GM21786 (cell line): ENCODE data around the gene SSH2.
"Not testable (repeated sequence)": the region's sequence is repeated elsewhere in the genome, so short reads cannot be mapped to it uniquely, and the experiment has no call there.

Experiments
- ATAC-seq: cut with Tn5 transposase; IDR thresholded peaks from one replicate; pipeline ENCODE4 v1.9.1; 2021; ENCODE audit not compliant: unreplicated experiment

Gene SSH2

DNA sequence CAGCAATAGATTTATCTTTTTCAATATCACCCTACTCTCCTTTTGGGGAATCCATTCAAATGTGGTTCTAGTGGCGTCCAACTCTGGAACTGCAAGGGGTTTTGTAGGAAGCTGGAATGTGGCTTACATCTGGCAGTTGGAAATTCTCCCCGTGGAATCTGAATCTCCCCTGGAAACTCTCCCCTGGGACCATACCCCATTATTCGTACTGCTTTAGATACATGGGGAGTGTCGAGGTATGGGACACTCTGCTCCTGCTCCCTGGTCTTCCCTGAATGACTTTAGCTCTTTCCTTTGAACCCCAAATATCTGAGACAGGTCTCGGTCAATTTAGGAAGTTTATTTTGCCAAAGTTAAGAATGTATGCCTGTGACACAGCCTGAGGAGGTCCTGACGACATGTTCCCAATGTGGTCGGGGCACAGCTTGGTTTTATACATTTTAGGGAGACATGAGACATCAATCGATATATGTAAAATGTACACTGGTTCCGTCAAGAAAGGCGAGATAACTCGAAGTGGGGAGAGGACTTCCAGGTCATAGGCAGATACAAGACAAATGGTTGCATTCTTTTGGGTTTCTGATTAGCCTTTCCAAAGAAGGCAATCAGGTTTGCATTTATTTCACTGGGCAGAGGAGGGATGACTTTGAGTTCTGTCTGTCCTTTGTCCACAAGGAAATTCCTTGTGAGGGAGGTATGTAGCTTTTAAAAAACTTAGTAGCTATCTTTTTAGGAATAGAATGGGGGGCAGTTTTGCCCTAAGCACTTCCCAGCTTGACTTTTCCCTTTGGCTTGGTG, 218.2 kb downstream of the SSH2 start:
- ATAC-seq: no peak

DNA sequence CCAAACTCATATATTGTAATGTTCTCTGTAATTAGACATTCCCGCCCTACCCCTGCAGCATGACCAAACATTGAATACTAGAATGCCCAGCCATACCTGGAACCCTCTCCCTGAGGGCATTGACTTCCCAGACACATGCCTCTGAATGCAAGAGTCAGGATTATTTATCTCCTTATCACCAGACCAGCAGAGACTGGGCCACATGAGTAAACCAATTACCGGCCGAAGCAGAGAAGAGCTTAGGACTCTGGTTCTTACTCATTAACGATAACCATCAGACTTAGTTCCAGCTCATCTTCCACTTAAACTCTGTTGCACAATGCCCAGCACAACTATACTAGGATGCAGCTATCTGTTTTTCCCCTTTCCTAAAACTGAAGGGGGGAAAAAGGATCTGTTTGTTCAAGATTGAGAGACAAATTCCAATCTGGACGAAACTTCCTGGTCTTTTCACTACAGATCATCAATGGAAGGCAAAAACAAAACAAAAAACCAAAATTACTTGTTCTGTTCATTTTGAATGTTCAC, 219.1 kb downstream of the SSH2 start:
- no peak for ATAC-seq

DNA sequence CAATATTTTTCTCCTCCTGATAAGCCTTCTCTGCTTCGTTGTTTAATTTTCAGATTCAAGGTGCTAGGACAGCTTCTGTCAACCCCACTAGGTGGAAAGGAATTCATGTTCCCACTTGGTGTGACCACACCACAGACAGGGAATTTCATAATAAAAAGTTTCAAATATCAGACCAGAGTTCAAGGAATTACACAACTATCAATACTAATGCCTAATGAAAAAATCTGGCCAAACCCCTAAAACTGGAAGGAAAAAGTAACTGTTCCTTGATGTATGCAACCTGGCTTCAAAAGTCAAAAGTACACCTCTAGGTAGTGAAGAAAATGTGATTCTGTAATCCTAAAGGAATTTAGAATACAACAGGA, 219.5 kb downstream of the SSH2 start:
- no peak for ATAC-seq

- no peak for ATAC-seq
These were observed 220.0 kb downstream of the SSH2 start for GRCh38 chr17:29709866-29710519.

- no peak for ATAC-seq
These were observed 222.8 kb downstream of the SSH2 start for GRCh38 chr17:29707212-29707571.

GRCh38 chr17:29706045-29706431, 224.0 kb downstream of the SSH2 start:
- no peak for ATAC-seq

DNA sequence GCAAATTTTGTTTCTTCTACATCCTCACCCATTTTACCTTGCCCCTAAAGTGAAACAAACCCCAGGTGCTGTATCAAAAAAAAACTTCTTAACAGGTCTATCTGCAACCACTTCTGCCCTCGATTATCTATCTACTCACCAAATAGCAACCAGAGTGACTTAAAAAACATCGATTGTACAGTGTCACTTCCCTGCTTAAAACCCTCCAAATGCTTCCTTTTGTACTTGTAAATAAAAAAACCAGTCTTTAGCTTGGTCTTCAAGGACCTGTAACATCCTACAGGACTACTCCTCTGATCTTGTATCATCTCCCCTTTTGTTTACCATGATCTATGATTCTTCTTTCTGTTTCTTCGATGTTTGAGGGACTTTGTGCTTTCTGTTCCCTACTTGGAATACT, 224.6 kb downstream of the SSH2 start:
- ATAC-seq: no peak

- ATAC-seq: no peak
These were observed 230.7 kb downstream of the SSH2 start for GRCh38 chr17:29699283-29699682.

DNA sequence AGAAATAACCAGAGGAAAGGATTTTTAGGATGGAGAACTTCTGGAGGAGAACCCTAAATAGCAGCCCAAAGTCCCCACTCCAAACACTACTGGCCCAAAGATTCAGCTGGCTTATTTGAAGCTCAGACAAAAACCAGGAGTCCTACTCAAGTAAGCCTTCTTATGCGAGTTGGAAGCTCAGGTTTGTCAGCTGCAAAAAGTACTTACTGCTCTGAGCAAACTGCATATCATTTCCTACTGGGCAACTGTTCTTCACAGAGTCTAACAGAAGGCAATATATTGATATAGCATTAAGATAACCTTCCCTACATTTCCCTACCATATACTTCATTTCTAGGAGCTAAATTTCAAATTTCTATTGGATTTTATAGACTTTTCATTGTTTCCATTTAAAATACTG, 231.2 kb downstream of the SSH2 start:
- ATAC-seq: no peak

GRCh38 chr17:29698019-29698777, 231.8 kb downstream of the SSH2 start:
- no peak for ATAC-seq

DNA sequence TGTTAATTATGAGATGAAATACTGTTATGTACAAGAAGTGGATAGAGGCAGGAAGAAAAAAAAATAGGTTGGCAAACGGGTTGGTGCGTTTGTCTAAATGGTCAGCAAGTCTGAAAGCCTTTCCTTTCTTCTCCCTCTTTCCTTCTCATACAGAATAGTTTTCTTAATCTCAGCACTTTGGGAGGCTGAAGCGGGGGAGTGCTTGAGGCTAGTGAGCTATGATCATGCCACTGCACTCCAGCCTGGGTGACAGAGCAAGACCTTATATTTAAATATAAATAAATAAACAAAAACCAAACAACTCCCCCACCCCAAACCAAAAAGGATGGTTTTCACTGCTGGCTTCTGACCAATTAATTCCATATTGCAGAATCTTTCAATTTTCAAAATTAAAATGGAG, 232.7 kb downstream of the SSH2 start:
- ATAC-seq: no peak

DNA sequence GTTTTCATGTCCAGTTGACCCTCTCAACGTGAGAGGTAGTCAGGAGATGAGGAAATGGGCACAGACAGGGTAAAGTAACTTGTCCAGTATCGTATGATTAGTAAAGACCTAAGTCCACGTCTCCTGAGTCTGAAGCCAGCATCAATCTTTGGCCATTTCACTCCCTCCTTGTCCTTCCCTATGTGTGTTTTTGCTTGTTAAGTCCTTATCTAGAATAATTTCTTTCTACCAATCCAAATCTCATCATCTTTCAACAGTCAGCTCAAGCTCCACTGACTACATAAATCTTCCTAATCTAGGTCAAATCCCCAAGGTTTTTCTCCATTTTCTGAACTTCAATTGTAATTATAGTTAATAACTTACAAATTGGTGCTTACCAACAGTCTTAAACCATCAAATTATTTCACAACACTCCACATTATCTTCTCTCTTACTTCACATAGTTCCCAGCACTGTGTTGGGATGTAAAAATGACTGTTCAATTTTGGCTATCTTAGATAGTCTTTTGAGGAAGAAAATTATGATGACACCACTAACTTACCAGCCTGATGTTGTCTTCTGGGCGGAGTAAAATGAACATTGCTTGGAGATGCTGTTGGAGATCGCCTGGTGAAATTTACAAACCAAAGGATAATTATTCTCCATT, 235.0 kb downstream of the SSH2 start:
- ATAC-seq: no peak

DNA sequence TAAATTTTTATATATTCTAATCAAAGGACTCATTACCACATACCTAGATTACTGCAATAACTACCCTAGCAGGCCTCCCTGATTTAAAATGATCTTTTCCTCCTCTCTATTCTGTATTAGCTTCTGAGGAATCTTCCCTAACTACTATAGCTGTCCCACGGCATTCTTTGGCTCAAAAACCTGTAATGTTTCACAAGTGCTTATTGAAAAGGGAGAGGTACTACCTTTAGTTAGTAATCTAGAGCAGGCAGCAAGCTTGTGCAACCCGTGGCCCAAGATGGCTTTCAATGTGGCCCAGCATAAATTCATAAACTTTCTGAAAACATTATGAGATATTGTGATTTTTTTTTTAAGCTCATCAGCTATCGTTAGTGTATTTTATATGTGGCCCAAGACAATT, 236.3 kb downstream of the SSH2 start:
- no peak for ATAC-seq

DNA sequence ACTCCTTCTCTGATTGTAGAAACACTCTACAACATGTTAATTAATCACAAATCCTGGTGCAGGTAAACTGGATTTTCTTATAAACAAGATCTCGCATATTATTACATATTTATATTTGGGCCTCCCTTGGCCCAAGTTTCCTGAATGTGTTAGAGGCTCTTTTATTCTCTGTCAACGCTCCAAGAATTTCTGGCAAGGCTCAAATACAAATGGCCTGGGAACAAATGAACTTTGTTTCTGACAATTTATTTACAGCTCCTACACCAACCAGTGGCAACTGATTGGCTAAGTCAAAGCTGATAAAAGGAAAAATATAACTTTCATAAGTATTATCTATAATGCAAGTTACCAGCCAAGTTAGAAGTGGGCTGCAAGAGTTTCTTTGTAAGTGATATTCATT, 242.4 kb downstream of the SSH2 start:
- no peak for ATAC-seq

DNA sequence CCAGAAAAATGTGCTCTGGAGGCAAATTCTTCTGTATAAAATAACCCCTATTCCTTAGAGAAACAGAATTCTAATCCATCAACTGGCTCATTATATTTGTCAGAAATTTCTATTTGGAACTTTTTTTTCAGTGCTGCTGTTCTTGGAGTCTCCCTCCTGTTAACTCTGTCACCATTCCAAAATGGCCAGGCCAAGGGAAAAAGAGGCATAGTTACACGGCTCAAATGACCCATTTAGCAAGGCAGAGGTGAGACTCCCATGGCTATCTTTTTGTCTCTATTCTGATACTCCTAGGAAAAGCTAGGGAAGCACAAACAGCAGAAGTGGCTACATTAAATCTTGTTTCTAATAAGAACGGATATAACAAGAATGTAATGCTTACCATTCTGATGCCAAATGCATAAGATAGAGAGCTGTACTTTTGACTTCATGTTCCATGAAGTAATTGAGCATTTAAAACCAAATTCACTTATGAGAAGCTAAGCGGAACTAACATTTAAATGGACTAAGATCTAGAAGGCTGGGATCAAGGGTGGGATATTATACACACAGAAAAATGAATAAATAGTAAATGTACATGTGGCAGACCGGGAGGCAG, 242.9 kb downstream of the SSH2 start:
- ATAC-seq: no peak

DNA sequence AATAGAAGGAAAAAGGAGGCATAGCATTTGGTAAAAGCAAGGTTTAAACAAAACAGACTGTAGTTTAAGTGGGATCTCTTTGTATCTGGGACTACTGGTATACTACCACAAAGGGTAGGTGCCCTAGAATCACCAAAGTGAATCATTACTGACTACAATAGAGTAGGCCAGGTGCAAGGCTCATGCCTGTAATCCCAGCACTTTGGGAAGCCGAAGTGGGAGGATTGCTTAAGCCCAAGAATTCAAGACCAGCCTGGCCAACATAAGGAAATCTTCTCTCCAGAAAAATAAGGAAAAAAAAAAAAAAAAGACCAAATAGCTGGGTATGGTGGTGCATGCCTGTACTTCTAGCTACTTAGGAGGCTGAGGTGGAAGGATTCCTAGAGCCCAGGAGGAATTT, 246.5 kb downstream of the SSH2 start:
- ATAC-seq: no peak

GRCh38 chr17:29682987-29683386, 247.0 kb downstream of the SSH2 start:
- ATAC-seq: no peak

- ATAC-seq: no peak
These were observed 248.0 kb downstream of the SSH2 start for GRCh38 chr17:29682054-29682453.

DNA sequence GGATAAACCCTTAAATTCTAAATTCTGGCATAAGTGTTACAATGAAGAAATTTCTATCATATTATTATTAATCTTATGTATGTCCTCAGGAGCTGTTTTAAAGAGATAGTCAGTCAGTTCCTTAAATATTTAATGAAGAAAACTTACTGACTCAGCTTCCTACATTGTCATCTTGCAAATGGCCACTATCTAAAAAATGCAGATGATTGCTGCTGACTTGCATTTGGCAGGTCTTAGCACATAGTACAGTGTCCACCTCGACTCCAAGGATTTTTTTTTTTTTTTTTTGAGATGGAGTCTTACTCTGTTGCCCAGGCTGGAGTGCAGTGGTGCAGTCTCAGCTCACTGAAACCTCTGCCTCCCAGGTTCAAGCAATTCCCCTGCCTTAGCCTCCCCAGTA, 252.2 kb downstream of the SSH2 start:
- no peak for ATAC-seq

- ATAC-seq: no peak
These were observed 252.7 kb downstream of the SSH2 start for GRCh38 chr17:29677221-29677791.

- not testable (repeated sequence) for ATAC-seq
These were observed 254.1 kb downstream of the SSH2 start for GRCh38 chr17:29675961-29676360.
